Loucy (cell line): ENCODE measurements around the gene SDE2.

Experiments used
- CTCF ChIP-seq: fragments of 200-600 bp; sonication (generic); conservative IDR thresholded peaks from 2 replicates; pipeline ENCODE4 v1.5.1; 2014; ENCODE audit warnings: mild to moderate bottlenecking, antibody characterized with exemption, low read length
- EZH2phosphoT487 ChIP-seq: fragments of 200-600 bp; IDR thresholded peaks from 2 replicates; pipeline ENCODE4 v1.6.1; 2018; ENCODE audit warnings: antibody characterized with exemption, mild to moderate bottlenecking, moderate library complexity, borderline replicate concordance

GRCh38 chr1:226021801-226022200, 22.7 kb upstream of the SDE2 start:
- TF ChIP-seq CTCF = no peak
- TF ChIP-seq EZH2phosphoT487 = no peak
